ENCODE data around the gene SAP30L. TPM values are rescaled to one million over a fixed set of nuclear protein-coding genes. Genes with fewer than 3 reads are reported as not detected.
A peak's percentile ranks its signal among the peaks of the same experiment; 100 is the strongest.

The SAP30L gene
- total RNA-seq (35.4 TPM), polyA plus RNA-seq (26.8 TPM)

GRCh38 chr5:154445422-154446194 lies at the start of gene SAP30L:
Gene SAP30L, plus strand, starts transcription at chr5:154445997. Its CDS starts 608 bp downstream, at chr5:154446605.
- H3K36me3 ChIP-seq (ENCODE audit: insufficient read depth) = no peaks in the 10 kb centered on the region
- peak within 1 kb of the TSS; percentile 99 for H3K4me3 ChIP-seq (ENCODE audit: low read depth, low read length)
- DNase-seq (ENCODE audit: extremely low spot score) = peak; percentile 86
- peak within 1 kb of the TSS; percentile 81 for H3K27ac ChIP-seq (ENCODE audit: low read depth)
- H3K4me1 ChIP-seq (ENCODE audit: insufficient read depth) = no peaks in the 10 kb centered on the region
- WGBS = under 1% methylated on average over 70 of the region's 70 CpGs

DNA sequence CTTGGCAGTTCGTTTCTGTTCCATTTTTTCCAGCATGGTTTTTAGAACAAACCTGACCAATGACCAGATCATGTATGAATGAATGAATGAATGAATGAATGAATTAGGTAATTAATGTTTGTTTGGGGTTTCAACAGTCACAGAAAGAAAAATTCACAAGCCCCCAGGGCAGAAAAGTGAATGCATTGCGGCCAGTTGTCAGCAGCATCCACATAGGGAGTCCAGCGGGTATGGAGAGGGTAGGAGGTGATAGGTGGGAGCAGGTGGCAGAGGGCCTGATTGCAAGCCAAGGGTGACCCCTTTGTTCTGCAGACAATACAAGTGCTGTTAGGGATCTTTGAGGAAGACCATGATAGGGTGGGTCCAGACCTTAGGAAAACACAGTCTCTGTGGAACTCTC lies 49.7 kb upstream of the SAP30L start:
- DNase-seq (ENCODE audit: extremely low spot score) = no peak
- WGBS = 82% methylated on average over 3 of the region's 3 CpGs
- H3K4me1 ChIP-seq (ENCODE audit: insufficient read depth) = no peaks in the 10 kb centered on the region

GRCh38 chr5:154397652-154398406 lies 48.0 kb upstream of the SAP30L start:
- Histone ChIP-seq H3K4me1 (ENCODE audit: insufficient read depth) (no peaks in the 10 kb centered on the region), H3K36me3 (ENCODE audit: insufficient read depth) (no peaks in the 10 kb centered on the region), H3K4me3 (ENCODE audit: low read depth, low read length) (no peak overlapping the region), H3K27ac (ENCODE audit: low read depth) (no peak overlapping the region)
- DNase-seq (ENCODE audit: extremely low spot score) = peak; percentile 59
- WGBS = 48% methylated on average over 10 of the region's 10 CpGs

More for the DNA sequence above, 49.7 kb upstream of the SAP30L start:
- Histone ChIP-seq H3K27ac (ENCODE audit: low read depth) (no peak overlapping the region), H3K36me3 (ENCODE audit: insufficient read depth) (no peaks in the 10 kb centered on the region), H3K4me3 (ENCODE audit: low read depth, low read length) (no peak overlapping the region)

- Histone ChIP-seq H3K36me3 (ENCODE audit: insufficient read depth) (no peaks in the 10 kb centered on the region), H3K4me1 (ENCODE audit: insufficient read depth) (no peaks in the 10 kb centered on the region), H3K4me3 (ENCODE audit: low read depth, low read length) (no peak overlapping the region), H3K27ac (ENCODE audit: low read depth) (no peak overlapping the region)
- WGBS = 80% methylated on average over 3 of the region's 3 CpGs
- DNase-seq (ENCODE audit: extremely low spot score) = no peak
Measured at GRCh38 chr5:154400678-154401077, 45.1 kb upstream of the SAP30L start.

GRCh38 chr5:154401355-154401754 lies 44.4 kb upstream of the SAP30L start:
- DNase-seq (ENCODE audit: extremely low spot score) = no peak
- WGBS = 88% methylated on average over 5 of the region's 5 CpGs
- no peaks in the 10 kb centered on the region for H3K4me1 ChIP-seq (ENCODE audit: insufficient read depth)
- no peak overlapping the region for H3K4me3 ChIP-seq (ENCODE audit: low read depth, low read length)
- H3K27ac ChIP-seq (ENCODE audit: low read depth) = no peak overlapping the region
- H3K36me3 ChIP-seq (ENCODE audit: insufficient read depth) = no peaks in the 10 kb centered on the region

DNA sequence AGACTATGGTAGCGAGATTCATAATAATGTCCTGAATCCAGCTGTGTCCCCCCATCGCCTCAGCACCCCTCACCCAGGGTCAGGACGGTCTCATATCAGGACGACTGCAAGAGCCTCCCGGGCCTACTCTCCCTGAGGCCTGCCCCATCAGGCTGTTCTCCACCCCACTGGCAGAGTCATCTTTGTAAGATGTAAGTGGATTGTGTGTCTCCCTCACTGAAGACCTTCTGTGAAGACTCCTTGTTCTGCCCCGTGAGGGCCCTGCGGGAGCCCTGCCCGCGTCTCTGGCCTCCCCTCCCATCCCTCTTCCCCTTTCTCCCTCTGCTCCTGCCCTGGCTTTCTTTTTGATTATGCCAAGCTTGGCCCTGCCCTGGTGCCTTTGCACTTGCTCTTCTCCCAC lies 43.9 kb upstream of the SAP30L start:
- no peak overlapping the region for H3K4me3 ChIP-seq (ENCODE audit: low read depth, low read length)
- no peaks in the 10 kb centered on the region for H3K36me3 ChIP-seq (ENCODE audit: insufficient read depth)
- no peak overlapping the region for H3K27ac ChIP-seq (ENCODE audit: low read depth)
- no peaks in the 10 kb centered on the region for H3K4me1 ChIP-seq (ENCODE audit: insufficient read depth)
- 97% methylated on average over 9 of the region's 9 CpGs for WGBS
- no peak for DNase-seq (ENCODE audit: extremely low spot score)

DNA sequence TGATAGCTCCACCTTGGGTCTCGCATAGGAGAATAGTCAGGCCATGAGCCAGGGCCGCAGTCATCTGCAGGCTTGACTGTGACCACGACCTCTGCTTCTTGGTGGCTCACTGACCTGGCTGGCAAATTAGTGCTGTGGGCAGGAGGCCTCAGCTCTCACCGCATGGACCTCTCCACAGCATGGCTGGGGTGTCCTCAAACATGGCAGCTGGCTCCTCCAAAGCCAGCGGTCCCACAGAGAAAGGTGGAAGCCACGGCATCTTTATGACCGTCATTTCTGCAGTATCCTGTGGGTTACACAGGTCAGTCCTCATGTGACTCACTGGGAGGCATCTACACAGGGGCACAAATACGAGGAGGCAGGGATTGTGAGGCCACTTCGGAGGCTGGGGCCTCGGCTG lies 43.2 kb upstream of the SAP30L start:
- Histone ChIP-seq H3K36me3 (ENCODE audit: insufficient read depth) (no peaks in the 10 kb centered on the region), H3K4me1 (ENCODE audit: insufficient read depth) (no peaks in the 10 kb centered on the region), H3K4me3 (ENCODE audit: low read depth, low read length) (no peak overlapping the region), H3K27ac (ENCODE audit: low read depth) (no peak overlapping the region)
- no peak for DNase-seq (ENCODE audit: extremely low spot score)
- WGBS = 95% methylated on average over 10 of the region's 10 CpGs

DNA sequence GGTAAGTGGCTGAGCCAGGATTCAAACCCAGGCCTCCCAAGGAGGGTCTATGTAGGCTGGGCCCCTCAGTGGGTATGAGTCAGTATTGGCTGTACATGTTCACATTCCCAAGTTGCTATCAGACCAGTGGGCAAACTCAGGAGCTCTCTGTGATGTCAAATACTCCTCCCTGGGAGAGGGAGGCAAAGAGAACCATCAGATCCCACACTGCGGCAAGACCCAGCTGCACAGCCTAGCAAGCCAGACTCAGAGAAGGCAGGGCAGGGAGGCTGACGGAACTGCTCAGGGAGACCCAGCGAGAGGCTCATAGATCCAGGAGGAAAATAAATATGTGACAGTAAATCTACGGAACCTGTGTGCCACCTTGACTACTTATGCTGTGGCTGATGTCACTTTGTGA lies 42.6 kb upstream of the SAP30L start:
- no peaks in the 10 kb centered on the region for H3K36me3 ChIP-seq (ENCODE audit: insufficient read depth)
- no peak overlapping the region for H3K4me3 ChIP-seq (ENCODE audit: low read depth, low read length)
- DNase-seq (ENCODE audit: extremely low spot score) = no peak
- WGBS = 97% methylated on average over 4 of the region's 4 CpGs
- no peak overlapping the region for H3K27ac ChIP-seq (ENCODE audit: low read depth)
- no peaks in the 10 kb centered on the region for H3K4me1 ChIP-seq (ENCODE audit: insufficient read depth)

DNA sequence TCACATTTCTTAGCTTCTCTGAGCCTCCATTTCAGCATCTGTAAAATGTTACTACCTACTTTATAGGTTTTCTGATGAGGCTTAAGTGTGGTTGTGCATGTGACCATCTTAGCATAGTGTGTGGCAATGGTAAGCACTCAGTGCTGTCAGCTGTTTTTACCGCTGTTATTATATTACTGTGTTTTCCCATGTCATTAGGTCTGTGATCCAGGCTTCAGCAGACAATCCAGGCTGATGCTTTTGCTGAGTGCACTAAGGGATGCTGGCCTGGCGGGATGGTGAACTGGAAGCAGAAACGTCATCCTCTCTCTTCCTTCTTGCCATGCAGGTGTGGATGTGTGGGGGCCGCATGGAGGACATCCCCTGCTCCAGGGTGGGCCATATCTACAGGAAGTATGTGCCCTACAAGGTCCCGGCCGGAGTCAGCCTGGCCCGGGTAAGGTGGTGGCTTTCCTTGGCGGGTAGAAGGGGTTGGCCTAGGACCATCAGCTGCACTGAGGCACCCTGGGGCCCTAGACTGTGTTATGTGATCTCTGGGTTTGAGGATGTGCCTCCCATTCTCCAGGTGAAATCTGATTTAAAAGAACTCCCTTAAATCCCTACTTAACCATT lies 41.9 kb upstream of the SAP30L start:
- WGBS = 90% methylated on average over 8 of the region's 8 CpGs
- Histone ChIP-seq H3K4me1 (ENCODE audit: insufficient read depth) (no peaks in the 10 kb centered on the region), H3K4me3 (ENCODE audit: low read depth, low read length) (no peak overlapping the region), H3K27ac (ENCODE audit: low read depth) (no peak overlapping the region), H3K36me3 (ENCODE audit: insufficient read depth) (no peaks in the 10 kb centered on the region)
- DNase-seq (ENCODE audit: extremely low spot score) = no peak

DNA sequence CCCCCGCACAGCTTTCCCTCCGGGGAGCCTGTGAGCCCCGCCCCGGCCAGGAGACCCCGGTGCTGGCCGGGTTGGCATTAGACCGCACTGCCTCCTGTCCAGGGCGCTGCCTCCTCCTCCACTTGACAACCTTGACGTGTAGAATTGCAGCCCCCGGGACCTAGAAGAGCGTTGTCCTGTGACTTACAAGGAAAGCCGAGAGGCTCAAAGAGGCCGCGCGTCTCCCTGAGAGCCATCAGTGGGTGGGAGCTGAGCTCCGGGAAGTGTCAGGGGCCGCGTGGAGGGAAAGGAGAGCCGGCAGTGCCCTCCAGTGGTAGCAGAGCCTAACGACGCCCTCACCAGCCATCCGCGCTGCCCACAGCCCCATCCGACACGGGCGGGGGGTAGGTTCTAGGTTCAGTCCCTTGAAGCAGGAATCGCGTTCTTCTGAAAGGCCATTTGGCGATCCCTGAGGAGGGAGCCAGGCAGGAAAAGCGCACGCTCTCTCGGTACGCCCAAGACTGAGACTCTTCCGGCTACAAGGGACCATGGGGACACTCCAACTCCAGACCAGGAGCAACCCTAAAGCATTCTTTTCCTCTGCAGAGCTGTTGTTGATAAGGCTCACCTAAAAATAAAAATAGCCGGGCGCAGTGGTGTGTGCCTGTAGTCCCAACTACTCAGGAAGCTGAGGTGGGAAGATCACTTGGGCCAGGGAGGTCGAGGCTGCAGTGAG lies 40.6 kb upstream of the SAP30L start:
- no peak overlapping the region for H3K27ac ChIP-seq (ENCODE audit: low read depth)
- no peaks in the 10 kb centered on the region for H3K36me3 ChIP-seq (ENCODE audit: insufficient read depth)
- WGBS = 8% methylated on average over 37 of the region's 37 CpGs
- H3K4me3 ChIP-seq (ENCODE audit: low read depth, low read length) = no peak overlapping the region
- H3K4me1 ChIP-seq (ENCODE audit: insufficient read depth) = no peaks in the 10 kb centered on the region
- DNase-seq (ENCODE audit: extremely low spot score) = peak; percentile 51

GRCh38 chr5:154406231-154406630 lies 39.6 kb upstream of the SAP30L start:
- H3K27ac ChIP-seq (ENCODE audit: low read depth) = no peak overlapping the region
- 87% methylated on average over 8 of the region's 8 CpGs for WGBS
- no peaks in the 10 kb centered on the region for H3K36me3 ChIP-seq (ENCODE audit: insufficient read depth)
- H3K4me1 ChIP-seq (ENCODE audit: insufficient read depth) = no peaks in the 10 kb centered on the region
- DNase-seq (ENCODE audit: extremely low spot score) = no peak
- H3K4me3 ChIP-seq (ENCODE audit: low read depth, low read length) = no peak overlapping the region

- DNase-seq (ENCODE audit: extremely low spot score) = no peak
- WGBS = 78% methylated on average over 4 of the region's 4 CpGs
- Histone ChIP-seq H3K4me1 (ENCODE audit: insufficient read depth) (no peaks in the 10 kb centered on the region), H3K27ac (ENCODE audit: low read depth) (no peak overlapping the region), H3K4me3 (ENCODE audit: low read depth, low read length) (no peak overlapping the region), H3K36me3 (ENCODE audit: insufficient read depth) (no peaks in the 10 kb centered on the region)
Measured at GRCh38 chr5:154406826-154407225, 39.0 kb upstream of the SAP30L start.

DNA sequence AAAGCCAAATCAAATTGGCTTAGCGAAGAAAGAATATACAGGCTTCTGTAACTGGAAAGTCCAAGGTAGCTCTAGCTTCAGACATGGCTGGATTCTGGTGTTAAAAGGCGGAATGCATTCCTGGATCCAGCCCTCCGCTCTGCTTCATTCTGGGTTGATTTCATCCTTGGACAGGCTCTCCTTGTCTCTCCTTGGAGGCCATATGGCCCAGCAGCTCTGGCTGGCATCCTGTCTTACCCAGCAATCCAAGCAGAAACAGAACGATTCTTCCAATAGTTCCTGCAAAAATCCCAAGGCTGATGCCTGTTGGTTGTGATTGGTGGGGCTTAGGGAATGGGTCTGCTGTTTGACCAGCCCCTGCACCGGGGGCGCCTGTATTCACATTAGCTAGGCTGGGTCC lies 37.0 kb upstream of the SAP30L start:
- Histone ChIP-seq H3K27ac (ENCODE audit: low read depth) (no peak overlapping the region), H3K36me3 (ENCODE audit: insufficient read depth) (no peaks in the 10 kb centered on the region), H3K4me3 (ENCODE audit: low read depth, low read length) (no peak overlapping the region), H3K4me1 (ENCODE audit: insufficient read depth) (no peaks in the 10 kb centered on the region)
- WGBS = 87% methylated on average over 6 of the region's 6 CpGs
- DNase-seq (ENCODE audit: extremely low spot score) = no peak
